GM20000 (cell line): ENCODE results near the gene PCDHA12.
"Not testable (repeated sequence)": the region's sequence is repeated elsewhere in the genome, so short reads cannot be mapped to it uniquely, and the experiment has no call there.

Experiments
- DNase-seq: peaks from one replicate; pipeline ENCODE4 v3.0.0; 2012; ENCODE audit warnings: low spot score
- CTCF ChIP-seq: IDR thresholded peaks from 2 replicates; pipeline ENCODE4 v1.5.1; 2012; ENCODE audit warnings: mild to moderate bottlenecking, control low read depth; ENCODE audit errors: extremely low read depth, missing control alignments

The PCDHA12 gene

GRCh38 chr5:140857987-140858240 is 17.2 kb upstream of the PCDHA12 start:
- no peak for DNase-seq
- no peak for TF ChIP-seq CTCF

- TF ChIP-seq CTCF: no peak
- no peak for DNase-seq
Observed at GRCh38 chr5:140862441-140863295, 12.4 kb upstream of the PCDHA12 start.

GRCh38 chr5:140868721-140869554 is 6.2 kb upstream of the PCDHA12 start, which contains the start of gene PCDHA11:
Gene PCDHA11 (plus strand): TSS chr5:140868957. CDS start chr5:140869104, 147 bp downstream.
- DNase-seq: no peak

GRCh38 chr5:140869555-140869886 is 5.6 kb upstream of the PCDHA12 start:
- no peak for DNase-seq
- no peak for TF ChIP-seq CTCF

More at GRCh38 chr5:140868721-140869554, 6.2 kb upstream of the PCDHA12 start, which contains the start of gene PCDHA11:
- no peak for TF ChIP-seq CTCF

- no peak for TF ChIP-seq CTCF
- no peak for DNase-seq
Observed at GRCh38 chr5:140870221-140871201, 4.6 kb upstream of the PCDHA12 start.

GRCh38 chr5:140876541-140877261 is 1.6 kb downstream of the PCDHA12 start:
- DNase-seq: not testable (repeated sequence)

GRCh38 chr5:140877262-140877581 is 2.1 kb downstream of the PCDHA12 start:
- TF ChIP-seq CTCF: no peak
- no peak for DNase-seq
